GM19043 (cell line): Measurements from ENCODE around the gene SETBP1.
"Not testable (repeated sequence)": the region's sequence is repeated elsewhere in the genome, so short reads cannot be mapped to it uniquely, and the experiment has no call there.

Source experiments
- ATAC-seq: cut with Tn5 transposase; IDR thresholded peaks from one replicate; pipeline ENCODE4 v1.9.1; 2021; ENCODE audit warnings: low read depth; ENCODE audit not compliant: unreplicated experiment

SETBP1 gene

GRCh38 chr18:44702594-44702993 is 21.9 kb downstream of the SETBP1 start:
- no peak for ATAC-seq

- ATAC-seq, result no peak
These were observed 23.6 kb downstream of the SETBP1 start for GRCh38 chr18:44704135-44704789.

GRCh38 chr18:44705075-44705675 is 24.5 kb downstream of the SETBP1 start:
- no peak for ATAC-seq

- ATAC-seq, result no peak
These were observed 27.9 kb downstream of the SETBP1 start for GRCh38 chr18:44708451-44709083.

GRCh38 chr18:44709307-44710126 is 28.8 kb downstream of the SETBP1 start:
- peak; percentile 94 for ATAC-seq

- no peak for ATAC-seq
These were observed 30.2 kb downstream of the SETBP1 start for GRCh38 chr18:44710931-44711330.

GRCh38 chr18:44712025-44712424 is 31.3 kb downstream of the SETBP1 start:
- no peak for ATAC-seq

- ATAC-seq, result no peak
These were observed 32.7 kb downstream of the SETBP1 start for GRCh38 chr18:44713435-44713834.

GRCh38 chr18:44714376-44714775 is 33.7 kb downstream of the SETBP1 start:
- no peak for ATAC-seq

- no peak for ATAC-seq
These were observed 34.6 kb downstream of the SETBP1 start for GRCh38 chr18:44715245-44715644.

- ATAC-seq, result no peak
These were observed 35.2 kb downstream of the SETBP1 start for GRCh38 chr18:44715842-44716241.

GRCh38 chr18:44716697-44717163 is 36.0 kb downstream of the SETBP1 start:
- no peak for ATAC-seq

GRCh38 chr18:44719519-44720060 is 38.9 kb downstream of the SETBP1 start:
- ATAC-seq, result no peak

- ATAC-seq, result not testable (repeated sequence)
These were observed 41.1 kb downstream of the SETBP1 start for GRCh38 chr18:44721748-44722147.

GRCh38 chr18:44723411-44723810 is 42.7 kb downstream of the SETBP1 start:
- no peak for ATAC-seq

- ATAC-seq, result no peak
These were observed 43.6 kb downstream of the SETBP1 start for GRCh38 chr18:44724105-44724778.

GRCh38 chr18:44725300-44726058 is 44.8 kb downstream of the SETBP1 start:
- peak; percentile 47 for ATAC-seq

- ATAC-seq, result no peak
These were observed 45.4 kb downstream of the SETBP1 start for GRCh38 chr18:44726059-44726421.

GRCh38 chr18:44727291-44727690 is 46.6 kb downstream of the SETBP1 start:
- no peak for ATAC-seq
